HepG2 (cell line): ENCODE measurements around the gene PIF1. TPM values are rescaled to one million over a fixed set of nuclear protein-coding genes. Genes with fewer than 3 reads are reported as not detected.

Experiments
- EP300 ChIP-seq, 3 experiments: sonication (generic) in 1 of 3; formaldehyde crosslinking in 1 of 3; IDR thresholded peaks; 2 replicates each; pipeline versions ENCODE4 v1.5.1 to v1.6.1; 2011 to 2020; ENCODE audit warnings: low read depth in 2 of 3, low read length in 2 of 3, borderline replicate concordance in 1 of 3, improper control_type of control experiment in 1 of 3, mild to moderate bottlenecking in 1 of 3, missing genetic modification reagents in 1 of 3, moderate library complexity in 1 of 3
- HNRNPK ChIP-seq: fragments of 200-400 bp; formaldehyde crosslinking; IDR thresholded peaks from 2 replicates; pipeline ENCODE4 v1.6.1; 2018; ENCODE audit warnings: low read length, low read depth, moderate library complexity, mild to moderate bottlenecking; ENCODE audit not compliant: poor library complexity, severe bottlenecking
- HNRNPLL ChIP-seq: fragments of 200-400 bp; formaldehyde crosslinking; IDR thresholded peaks from 2 replicates; pipeline ENCODE4 v1.6.1; 2017; ENCODE audit warnings: mild to moderate bottlenecking, low read depth, low read length; ENCODE audit not compliant: poor library complexity, severe bottlenecking
- HNRNPUL1 ChIP-seq: fragments of 200-400 bp; formaldehyde crosslinking; IDR thresholded peaks from 2 replicates; pipeline ENCODE4 v1.6.1; 2017; ENCODE audit warnings: low read depth, mild to moderate bottlenecking, low read length, moderate library complexity
- KAT7 ChIP-seq: IDR thresholded peaks from 2 replicates; pipeline ENCODE4 v1.6.1; 2018; ENCODE audit warnings: borderline replicate concordance, missing compliant biosample characterization
- KDM4B ChIP-seq: sonication (generic); formaldehyde crosslinking; IDR thresholded peaks from 2 replicates; pipeline ENCODE4 v1.4.0; 2020; ENCODE audit warnings: missing genetic modification reagents
- NFE2L2 ChIP-seq: fragments of 150-350 bp; IDR thresholded peaks from 2 replicates; pipeline ENCODE4 v1.6.1; 2014; ENCODE audit warnings: low read length
- NR2F6 ChIP-seq, 2 experiments: IDR thresholded peaks; 2 replicates each; pipeline ENCODE4 v1.6.1; 2016; ENCODE audit warnings: antibody characterized with exemption in 1 of 2, mild to moderate bottlenecking in 1 of 2
- POLR2AphosphoS2 ChIP-seq: IDR thresholded peaks from 2 replicates; pipeline ENCODE4 v1.6.1; 2011; ENCODE audit warnings: low read depth, low read length, improper control_type of control experiment
- RAD21 ChIP-seq: fragments of 450-650 bp; formaldehyde crosslinking; IDR thresholded peaks from 2 replicates; pipeline ENCODE4 v1.5.0; 2020; ENCODE audit warnings: mild to moderate bottlenecking
- RFXANK ChIP-seq: IDR thresholded peaks from 2 replicates; pipeline ENCODE4 v1.6.1; 2016
- SMYD3 ChIP-seq: sonication (generic); formaldehyde crosslinking; IDR thresholded peaks from 2 replicates; pipeline ENCODE4 v1.8.1; 2023; ENCODE audit warnings: mild to moderate bottlenecking, missing genetic modification reagents
- SSRP1 ChIP-seq: IDR thresholded peaks from 2 replicates; pipeline ENCODE4 v1.6.1; 2016; ENCODE audit warnings: control low read depth
- STAT5B ChIP-seq: sonication (generic); formaldehyde crosslinking; IDR thresholded peaks from 2 replicates; pipeline ENCODE4 v1.4.0; 2020; ENCODE audit warnings: missing genetic modification reagents
- TP53 ChIP-seq: sonication (generic); formaldehyde crosslinking; conservative IDR thresholded peaks from 2 replicates; pipeline ENCODE4 v1.4.0; 2020; ENCODE audit warnings: missing genetic modification reagents
- ZBTB1 ChIP-seq: sonication (generic); formaldehyde crosslinking; IDR thresholded peaks from 2 replicates; pipeline ENCODE4 v1.4.0; 2020; ENCODE audit warnings: missing genetic modification reagents, borderline replicate concordance
- ZNF160 ChIP-seq: sonication (generic); formaldehyde crosslinking; IDR thresholded peaks from 2 replicates; pipeline ENCODE4 v1.8.0; 2022; ENCODE audit warnings: mild to moderate bottlenecking, inconsistent platforms, missing genetic modification reagents
- ZNF235 ChIP-seq: sonication (generic); formaldehyde crosslinking; IDR thresholded peaks from 2 replicates; pipeline ENCODE4 v1.8.1; 2023; ENCODE audit warnings: mild to moderate bottlenecking, missing genetic modification reagents, borderline replicate concordance
- ZNF572 ChIP-seq: sonication (generic); formaldehyde crosslinking; IDR thresholded peaks from 2 replicates; pipeline ENCODE4 v1.5.1; 2020; ENCODE audit warnings: mild to moderate bottlenecking, missing genetic modification reagents
- ZNF850 ChIP-seq: sonication (generic); formaldehyde crosslinking; conservative IDR thresholded peaks from 2 replicates; pipeline ENCODE4 v1.9.0; 2021; ENCODE audit warnings: mild to moderate bottlenecking, missing genetic modification reagents
- ZZZ3 ChIP-seq: sonication (generic); formaldehyde crosslinking; IDR thresholded peaks from 2 replicates; pipeline ENCODE4 v1.4.0; 2020; ENCODE audit warnings: missing genetic modification reagents, mild to moderate bottlenecking, borderline replicate concordance
- polyA plus RNA-seq, 8 experiments: library from polyadenylated mRNA; depleted of rRNA in 3 of 8; stranded (reverse) in 7 of 8; unstranded in 1 of 8; fragments of >200 nt; fragmentation: Illumina TruSeq in 4 of 8; extraction: Trizol in 4 of 8; gene quantifications; 2 replicates each; pipeline versions ENCODE4 v1.2.1 to v1.2.3, GENCODE V29; 2011 to 2016; ENCODE audit warnings: low read depth in 4 of 8, missing spikeins in 1 of 8, mixed read lengths in 1 of 8; ENCODE audit not compliant: insufficient read depth in 1 of 8
- total RNA-seq, 5 experiments: library from RNA; depleted of rRNA; stranded (reverse); fragments of >200 nt; fragmentation: Illumina TruSeq; extraction: Trizol; gene quantifications; 2 replicates each; pipeline ENCODE4 v1.2.3, GENCODE V29; 2016; ENCODE audit warnings: low read depth in 1 of 5
- TF ChIP-seq, protein P1 (sequence below): sonication (generic); formaldehyde crosslinking; IDR thresholded peaks from 2 replicates; pipeline ENCODE4 v1.8.1; 2023; ENCODE audit warnings: missing genetic modification reagents, mild to moderate bottlenecking, borderline replicate concordance
- TF ChIP-seq, protein P2 (sequence below): sonication (generic); formaldehyde crosslinking; IDR thresholded peaks from 2 replicates; pipeline ENCODE4 v1.4.0; 2020; ENCODE audit warnings: missing genetic modification reagents
- TF ChIP-seq, protein P3 (sequence below): sonication (generic); formaldehyde crosslinking; IDR thresholded peaks from 2 replicates; pipeline ENCODE4 v1.5.1; 2020; ENCODE audit warnings: missing genetic modification reagents, mild to moderate bottlenecking, borderline replicate concordance

The PIF1 gene
- total and polyA plus RNA-seq, 2 of the 13 experiments (the other 11 are each of a cell fraction or from before 2014, with no cell fraction given) = 18.5 to 19.7 TPM

- no peak for TF ChIP-seq ZNF160 (CRISPR knock-in tag)
- no peak for TF ChIP-seq SSRP1 (CRISPR knock-in tag)
- TF ChIP-seq KDM4B = no peak
- 0 out of 2 replicates have a peak, but pooled peaks have one; percentile 45 for TF ChIP-seq ZZZ3 (CRISPR knock-in tag)
- TF ChIP-seq, protein P1, sequence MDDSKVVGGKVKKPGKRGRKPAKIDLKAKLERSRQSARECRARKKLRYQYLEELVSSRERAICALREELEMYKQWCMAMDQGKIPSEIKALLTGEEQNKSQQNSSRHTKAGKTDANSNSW (CRISPR knock-in tag) = no peak
- no peak for TF ChIP-seq ZNF235
- TF ChIP-seq POLR2AphosphoS2 = no peak
- TF ChIP-seq, protein P2, sequence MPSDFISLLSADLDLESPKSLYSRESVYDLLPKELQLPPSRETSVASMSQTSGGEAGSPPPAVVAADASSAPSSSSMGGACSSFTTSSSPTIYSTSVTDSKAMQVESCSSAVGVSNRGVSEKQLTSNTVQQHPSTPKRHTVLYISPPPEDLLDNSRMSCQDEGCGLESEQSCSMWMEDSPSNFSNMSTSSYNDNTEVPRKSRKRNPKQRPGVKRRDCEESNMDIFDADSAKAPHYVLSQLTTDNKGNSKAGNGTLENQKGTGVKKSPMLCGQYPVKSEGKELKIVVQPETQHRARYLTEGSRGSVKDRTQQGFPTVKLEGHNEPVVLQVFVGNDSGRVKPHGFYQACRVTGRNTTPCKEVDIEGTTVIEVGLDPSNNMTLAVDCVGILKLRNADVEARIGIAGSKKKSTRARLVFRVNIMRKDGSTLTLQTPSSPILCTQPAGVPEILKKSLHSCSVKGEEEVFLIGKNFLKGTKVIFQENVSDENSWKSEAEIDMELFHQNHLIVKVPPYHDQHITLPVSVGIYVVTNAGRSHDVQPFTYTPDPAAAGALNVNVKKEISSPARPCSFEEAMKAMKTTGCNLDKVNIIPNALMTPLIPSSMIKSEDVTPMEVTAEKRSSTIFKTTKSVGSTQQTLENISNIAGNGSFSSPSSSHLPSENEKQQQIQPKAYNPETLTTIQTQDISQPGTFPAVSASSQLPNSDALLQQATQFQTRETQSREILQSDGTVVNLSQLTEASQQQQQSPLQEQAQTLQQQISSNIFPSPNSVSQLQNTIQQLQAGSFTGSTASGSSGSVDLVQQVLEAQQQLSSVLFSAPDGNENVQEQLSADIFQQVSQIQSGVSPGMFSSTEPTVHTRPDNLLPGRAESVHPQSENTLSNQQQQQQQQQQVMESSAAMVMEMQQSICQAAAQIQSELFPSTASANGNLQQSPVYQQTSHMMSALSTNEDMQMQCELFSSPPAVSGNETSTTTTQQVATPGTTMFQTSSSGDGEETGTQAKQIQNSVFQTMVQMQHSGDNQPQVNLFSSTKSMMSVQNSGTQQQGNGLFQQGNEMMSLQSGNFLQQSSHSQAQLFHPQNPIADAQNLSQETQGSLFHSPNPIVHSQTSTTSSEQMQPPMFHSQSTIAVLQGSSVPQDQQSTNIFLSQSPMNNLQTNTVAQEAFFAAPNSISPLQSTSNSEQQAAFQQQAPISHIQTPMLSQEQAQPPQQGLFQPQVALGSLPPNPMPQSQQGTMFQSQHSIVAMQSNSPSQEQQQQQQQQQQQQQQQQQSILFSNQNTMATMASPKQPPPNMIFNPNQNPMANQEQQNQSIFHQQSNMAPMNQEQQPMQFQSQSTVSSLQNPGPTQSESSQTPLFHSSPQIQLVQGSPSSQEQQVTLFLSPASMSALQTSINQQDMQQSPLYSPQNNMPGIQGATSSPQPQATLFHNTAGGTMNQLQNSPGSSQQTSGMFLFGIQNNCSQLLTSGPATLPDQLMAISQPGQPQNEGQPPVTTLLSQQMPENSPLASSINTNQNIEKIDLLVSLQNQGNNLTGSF (CRISPR knock-in tag) = no peak
- no peak for TF ChIP-seq NFE2L2
- no peak for TF ChIP-seq ZNF850
- TF ChIP-seq KAT7 = no peak
- no peak for TF ChIP-seq ZBTB1 (CRISPR knock-in tag)
- TF ChIP-seq TP53 (CRISPR knock-in tag) = no peak
- peak; percentile 73 for TF ChIP-seq NR2F6 (IDR thresholded peaks at IDR 0.05)
- peak; percentile 84 for TF ChIP-seq NR2F6 (CRISPR knock-in tag; IDR thresholded peaks at IDR 0.05)
- no peak for TF ChIP-seq HNRNPK
- TF ChIP-seq SMYD3 (CRISPR knock-in tag) = no peak
- no peak for TF ChIP-seq STAT5B (CRISPR knock-in tag)
- TF ChIP-seq HNRNPLL = no peak
- no peak for TF ChIP-seq EP300 (IDR thresholded peaks at IDR 0.05; ENCODE audit: low read depth in 2 of 2, low read length in 2 of 2)
- TF ChIP-seq EP300 (CRISPR knock-in tag; IDR thresholded peaks at IDR 0.05; ENCODE audit: borderline replicate concordance) = no peak
- peak; percentile 61 for TF ChIP-seq RAD21 (CRISPR knock-in tag)
- no peak for TF ChIP-seq RFXANK (CRISPR knock-in tag)
- TF ChIP-seq, protein P3, sequence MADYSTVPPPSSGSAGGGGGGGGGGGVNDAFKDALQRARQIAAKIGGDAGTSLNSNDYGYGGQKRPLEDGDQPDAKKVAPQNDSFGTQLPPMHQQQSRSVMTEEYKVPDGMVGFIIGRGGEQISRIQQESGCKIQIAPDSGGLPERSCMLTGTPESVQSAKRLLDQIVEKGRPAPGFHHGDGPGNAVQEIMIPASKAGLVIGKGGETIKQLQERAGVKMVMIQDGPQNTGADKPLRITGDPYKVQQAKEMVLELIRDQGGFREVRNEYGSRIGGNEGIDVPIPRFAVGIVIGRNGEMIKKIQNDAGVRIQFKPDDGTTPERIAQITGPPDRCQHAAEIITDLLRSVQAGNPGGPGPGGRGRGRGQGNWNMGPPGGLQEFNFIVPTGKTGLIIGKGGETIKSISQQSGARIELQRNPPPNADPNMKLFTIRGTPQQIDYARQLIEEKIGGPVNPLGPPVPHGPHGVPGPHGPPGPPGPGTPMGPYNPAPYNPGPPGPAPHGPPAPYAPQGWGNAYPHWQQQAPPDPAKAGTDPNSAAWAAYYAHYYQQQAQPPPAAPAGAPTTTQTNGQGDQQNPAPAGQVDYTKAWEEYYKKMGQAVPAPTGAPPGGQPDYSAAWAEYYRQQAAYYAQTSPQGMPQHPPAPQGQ = no peak
- TF ChIP-seq ZNF572 (CRISPR knock-in tag) = no peak
- no peak for TF ChIP-seq HNRNPUL1
These were observed 9.0 kb downstream of the PIF1 start (continued) for GRCh38 chr15:64816452-64816851.
